SK-N-SH treated with all-trans-retinoic acid at 6 μM for 48 hours (cell line): ENCODE results near the gene PGBD2.

Experiments used
- ARNTL ChIP-seq: fragments of 450-650 bp; formaldehyde crosslinking; IDR thresholded peaks from 2 replicates; pipeline ENCODE4 v1.5.0; 2020; ENCODE audit warnings: low read depth, mild to moderate bottlenecking, moderate library complexity, borderline replicate concordance
- CSDC2 ChIP-seq: fragments of 250-450 bp; sonication (Bioruptor Pico); IDR thresholded peaks from 2 replicates; pipeline ENCODE4 v1.5.0; 2020; ENCODE audit warnings: mild to moderate bottlenecking, moderate library complexity
- GLIS3 ChIP-seq: fragments of 250-450 bp; sonication (Bioruptor Pico); IDR thresholded peaks from 2 replicates; pipeline ENCODE4 v1.5.0; 2020; ENCODE audit warnings: mild to moderate bottlenecking, moderate library complexity
- ISL1 ChIP-seq: fragments of 250-450 bp; sonication (Bioruptor Pico); IDR thresholded peaks from 2 replicates; pipeline ENCODE4 v2.1.2; 2022; ENCODE audit warnings: mild to moderate bottlenecking, moderate library complexity
- PATZ1 ChIP-seq: fragments of 250-450 bp; sonication (Bioruptor Pico); IDR thresholded peaks from 2 replicates; pipeline ENCODE4 v1.8.0; 2020; ENCODE audit warnings: mild to moderate bottlenecking, moderate library complexity, borderline replicate concordance
- PPARA ChIP-seq: fragments of 250-450 bp; sonication (Bioruptor Pico); IDR thresholded peaks from 2 replicates; pipeline ENCODE4 v1.5.0; 2020; ENCODE audit warnings: mild to moderate bottlenecking, borderline replicate concordance
- ZFP3 ChIP-seq: fragments of 250-450 bp; sonication (Bioruptor Pico); IDR thresholded peaks from 2 replicates; pipeline ENCODE4 v1.5.0; 2020; ENCODE audit warnings: mild to moderate bottlenecking, moderate library complexity
- ZFP30 ChIP-seq: fragments of 450-650 bp; formaldehyde crosslinking; IDR thresholded peaks from 2 replicates; pipeline ENCODE4 v1.5.0; 2022; ENCODE audit warnings: mild to moderate bottlenecking, moderate library complexity
- ZNF70 ChIP-seq: fragments of 450-650 bp; formaldehyde crosslinking; IDR thresholded peaks from 2 replicates; pipeline ENCODE4 v1.5.0; 2020; ENCODE audit warnings: mild to moderate bottlenecking, moderate library complexity

- no peak for TF ChIP-seq PATZ1 (CRISPR knock-in tag)
- no peak for TF ChIP-seq CSDC2 (CRISPR knock-in tag)
- TF ChIP-seq GLIS3 (CRISPR knock-in tag), result no peak
- TF ChIP-seq ISL1 (CRISPR knock-in tag), result no peak
- no peak for TF ChIP-seq ZFP3
- no peak for TF ChIP-seq PPARA (CRISPR knock-in tag)
- no peak for TF ChIP-seq ZFP30 (CRISPR knock-in tag)
- TF ChIP-seq ZNF70 (CRISPR knock-in tag), result no peak
- no peak for TF ChIP-seq ARNTL
Measured at GRCh38 chr1:248894837-248895236, 11.2 kb upstream of the PGBD2 start.
